T-cell (primary cell): ENCODE results near the gene NAPG. TPM values are rescaled to one million over a fixed set of nuclear protein-coding genes. Genes with fewer than 3 reads are reported as not detected.

Source experiments
- ATAC-seq, 4 experiments: fragments of 200-7000 bp in 3 of 4; fragments of 150-1000 bp in 1 of 4; cut with Tn5 transposase; replicated peaks in 1 of 4; 1 replicate in 3 of 4; 2 replicates in 1 of 4; pipeline ENCODE4 v1.10.0; 2021; ENCODE audit warnings: moderate library complexity in 3 of 4, mild to moderate bottlenecking in 2 of 4, moderate number of reproducible peaks in 1 of 4
- CTCF ChIA-PET, 2 donors: fragments of 300-600 bp; sonication (Branson Sonifier 250); formaldehyde crosslinking; loops; one replicate each; lab custom pipeline; 2022; ENCODE audit warnings: antibody characterized with exemption in 2 of 2; lab: Charles Lee
- POLR2A ChIA-PET, 2 donors: fragments of 300-600 bp; sonication (Branson Sonifier 250); formaldehyde crosslinking; loops; one replicate each; lab custom pipeline; 2022; ENCODE audit warnings: antibody characterized with exemption in 2 of 2; lab: Charles Lee
- DNase-seq, 35 experiments: peaks; one replicate each; pipeline versions ENCODE4 v3.0.0 to v3.0.0-alpha.2; 2013 to 2023
- H3K27ac ChIP-seq: one replicate; pipeline ENCODE4 v1.5.1; 2013; ENCODE audit warnings: low read length
- H3K27me3 ChIP-seq, 2 experiments: replicated peaks in 1 of 2; 1 replicate in 1 of 2; 2 replicates in 1 of 2; pipeline versions ENCODE4 v1.6.1 to v1.7.0; 2013; ENCODE audit warnings: low read length in 1 of 2, mixed read lengths in 1 of 2; ENCODE audit not compliant: control insufficient read depth in 2 of 2, insufficient read depth in 2 of 2; ENCODE audit errors: extremely low read depth in 1 of 2
- H3K36me3 ChIP-seq, 2 donors: 1 replicate in 1 of 2; 2 replicates in 1 of 2; pipeline versions ENCODE4 v1.6.1 to v1.7.0; 2013; ENCODE audit warnings: low read length in 1 of 2; ENCODE audit not compliant: control insufficient read depth in 2 of 2, insufficient read depth in 1 of 2; ENCODE audit errors: extremely low read depth in 1 of 2
- H3K4me1 ChIP-seq, 2 experiments: 1 replicate in 1 of 2; 2 replicates in 1 of 2; pipeline versions ENCODE4 v1.6.1 to v1.7.0; 2013; ENCODE audit warnings: low read length in 2 of 2, mixed read lengths in 1 of 2; ENCODE audit not compliant: insufficient read depth in 2 of 2, control insufficient read depth in 1 of 2; ENCODE audit errors: extremely low read depth in 1 of 2
- H3K4me3 ChIP-seq, 2 donors: 1 replicate in 1 of 2; 2 replicates in 1 of 2; pipeline versions ENCODE4 v1.5.1 to v1.7.0; 2013; ENCODE audit warnings: mild to moderate bottlenecking in 2 of 2, low read length in 1 of 2, moderate library complexity in 1 of 2; ENCODE audit not compliant: control insufficient read depth in 1 of 2; ENCODE audit errors: extremely low read depth in 1 of 2
- H3K9me3 ChIP-seq: 2 replicates; pipeline ENCODE4 v1.7.0; 2013
- H3K27ac Mint-ChIP-seq, 2 donors: one replicate each; pipeline ENCODE4 v1.8.0; 2020 to 2021; ENCODE audit warnings: mild to moderate bottlenecking in 2 of 2, mixed read lengths in 2 of 2
- H3K27me3 Mint-ChIP-seq, 2 donors: one replicate each; pipeline ENCODE4 v1.8.0; 2021 to 2022; ENCODE audit warnings: mixed read lengths in 2 of 2
- H3K36me3 Mint-ChIP-seq: one replicate; pipeline ENCODE4 v1.8.0; 2021; ENCODE audit warnings: mixed read lengths
- H3K4me1 Mint-ChIP-seq, 3 donors: one replicate each; pipeline ENCODE4 v1.8.0; 2020 to 2022; ENCODE audit warnings: mixed read lengths in 3 of 3, mild to moderate bottlenecking in 1 of 3
- H3K4me3 Mint-ChIP-seq, 3 donors: one replicate each; pipeline ENCODE4 v1.8.0; 2020 to 2022; ENCODE audit warnings: mild to moderate bottlenecking in 3 of 3, mixed read lengths in 3 of 3, moderate library complexity in 3 of 3
- H3K9me3 Mint-ChIP-seq, 3 donors: one replicate each; pipeline ENCODE4 v1.8.0; 2020 to 2022; ENCODE audit warnings: mixed read lengths in 3 of 3
- WGBS: methylation state at CpG from one replicate; pipeline ENCODE4 v1.1.5; 2013; ENCODE audit warnings: missing lambda C conversion rate; ENCODE audit not compliant: insufficient coverage; 5-methylcytosine and 5-hydroxymethylcytosine counted together
- total RNA-seq, 35 experiments: library from RNA in 6 of 35; stranded (reverse) in 6 of 35; fragments of 120-200 nt in 1 of 35; gene quantifications; one replicate each; pipeline versions ENCODE4 v1.2.1 to v1.2.4 and lab custom pipeline; 2013 to 2026

NAPG gene
- total RNA-seq, 5 donors from 2014 or later (not counting 1 experiment from before 2014, with no cell fraction given), result 22.6 to 33.4 (median 28.0) TPM

- Mint-ChIP-seq H3K4me1 (peaks cover 9 to 13% (median 10%) of the 10 kb centered on the region in 3 donors), H3K27me3 (no peaks in the 10 kb centered on the region), H3K4me3 (peak overlapping the region; percentile 3 to 66 (median 53)), H3K9me3 (no peaks in the 10 kb centered on the region), H3K27ac (peak overlapping the region; percentile 23 to 66), H3K36me3 (peaks cover 18% of the 10 kb centered on the region)
- WGBS, result 62% methylated on average over 13 of the region's 17 CpGs
- H3K9me3 ChIP-seq, result no peaks in the 10 kb centered on the region
- CTCF ChIA-PET, result interaction anchor here (0.8 to 1.6 kb wide), 10 partner anchors 8 to 993 kb away, joined by 3 to 6 read pairs (median 3); no protein-coding TSS in a partner anchor
- H3K27me3 ChIP-seq, result no peaks in the 10 kb centered on the region
- H3K4me3 ChIP-seq, result peak overlapping the region; percentile 2 to 49
- DNase-seq (peak in 3 of 35 experiments; percentile 3 to 9 (median 8)), ATAC-seq (peak in 3 of 4 experiments; percentile 33 to 62 (median 34))
- POLR2A ChIA-PET, result no interaction called here
- H3K36me3 ChIP-seq, result peaks cover under 1 to 26% of the 10 kb centered on the region in 2 donors
- H3K27ac ChIP-seq, result no peak overlapping the region
- H3K4me1 ChIP-seq, result peaks cover 0 to 8% of the 10 kb centered on the region in 2 experiments
These were observed 34.0 kb downstream of the NAPG start for GRCh38 chr18:10559553-10560451.

GRCh38 chr18:10560452-10561045 is 34.7 kb downstream of the NAPG start:
- no peaks in the 10 kb centered on the region for H3K27me3 ChIP-seq
- no peaks in the 10 kb centered on the region for H3K9me3 ChIP-seq
- peak; percentile 39 to 67 (median 55) for ATAC-seq
- H3K27me3 Mint-ChIP-seq, result no peaks in the 10 kb centered on the region
- H3K4me1 Mint-ChIP-seq, result peaks cover 9 to 13% (median 10%) of the 10 kb centered on the region in 3 donors
- CTCF ChIA-PET, result interaction anchor here (0.8 to 1.6 kb wide), 8 partner anchors 9 to 993 kb away, joined by 3 to 6 read pairs (median 3); no protein-coding TSS in a partner anchor
- no peaks in the 10 kb centered on the region for H3K9me3 Mint-ChIP-seq
- 33% methylated on average over 8 of the region's 17 CpGs for WGBS
- peak overlapping the region in 1 of 3 donors; percentile 66 for H3K4me3 Mint-ChIP-seq
- peak overlapping the region; percentile 2 to 49 for H3K4me3 ChIP-seq
- H3K36me3 Mint-ChIP-seq, result peaks cover 13% of the 10 kb centered on the region
- H3K36me3 ChIP-seq, result peaks cover 0 to 19% of the 10 kb centered on the region in 2 donors
- H3K4me1 ChIP-seq, result peaks cover 0 to 8% of the 10 kb centered on the region in 2 experiments
- H3K27ac Mint-ChIP-seq, result no peak overlapping the region
- H3K27ac ChIP-seq, result no peak overlapping the region
- POLR2A ChIA-PET, result no interaction called here
- DNase-seq, result peak in 31 of 35 experiments; percentile 9 to 67 (median 41)

- CTCF ChIA-PET, result interaction anchor here (0.6 kb wide), 2 partner anchors 229 to 613 kb away, joined by 3 to 5 read pairs; no protein-coding TSS in a partner anchor
These were observed 36.9 kb downstream of the NAPG start for GRCh38 chr18:10562773-10563160.

GRCh38 chr18:10563886-10564285 is 38.1 kb downstream of the NAPG start:
- DNase-seq, result no peak
- Mint-ChIP-seq H3K27me3 (no peaks in the 10 kb centered on the region), H3K9me3 (no peaks in the 10 kb centered on the region), H3K36me3 (no peaks in the 10 kb centered on the region), H3K4me3 (no peak overlapping the region), H3K27ac (no peak overlapping the region), H3K4me1 (peaks cover 7 to 13% (median 9%) of the 10 kb centered on the region in 3 donors)
- H3K4me1 ChIP-seq, result peaks cover 0 to 8% of the 10 kb centered on the region in 2 experiments
- H3K36me3 ChIP-seq, result peaks cover 0 to under 1% of the 10 kb centered on the region in 2 donors
- H3K27ac ChIP-seq, result no peak overlapping the region
- POLR2A ChIA-PET, result no interaction called here
- H3K4me3 ChIP-seq, result no peak overlapping the region
- H3K9me3 ChIP-seq, result no peaks in the 10 kb centered on the region
- no peak for ATAC-seq
- CTCF ChIA-PET, result no interaction called here
- no peaks in the 10 kb centered on the region for H3K27me3 ChIP-seq
- 96% methylated on average over 9 of the region's 9 CpGs for WGBS

More at GRCh38 chr18:10562773-10563160, 36.9 kb downstream of the NAPG start:
- no CpG with 5 or more reads among the region's 5 CpGs for WGBS
- Mint-ChIP-seq H3K36me3 (peaks cover 3% of the 10 kb centered on the region), H3K4me1 (peaks cover 9 to 13% (median 10%) of the 10 kb centered on the region in 3 donors), H3K4me3 (no peak overlapping the region), H3K27ac (no peak overlapping the region), H3K27me3 (no peaks in the 10 kb centered on the region), H3K9me3 (no peaks in the 10 kb centered on the region)
- no peaks in the 10 kb centered on the region for H3K27me3 ChIP-seq
- DNase-seq, result no peak
- H3K4me3 ChIP-seq, result no peak overlapping the region
- no peak overlapping the region for H3K27ac ChIP-seq
- H3K36me3 ChIP-seq, result peaks cover 0 to 3% of the 10 kb centered on the region in 2 donors
- H3K4me1 ChIP-seq, result peaks cover 0 to 8% of the 10 kb centered on the region in 2 experiments
- ATAC-seq, result no peak
- POLR2A ChIA-PET, result no interaction called here
- no peaks in the 10 kb centered on the region for H3K9me3 ChIP-seq

- Histone ChIP-seq H3K4me1 (peaks cover 0 to 2% of the 10 kb centered on the region in 2 experiments), H3K4me3 (no peak overlapping the region), H3K9me3 (no peaks in the 10 kb centered on the region), H3K27ac (no peak overlapping the region), H3K36me3 (no peaks in the 10 kb centered on the region), H3K27me3 (no peaks in the 10 kb centered on the region)
- ChIA-PET CTCF (no interaction called here), POLR2A (no interaction called here)
- Mint-ChIP-seq H3K36me3 (peaks cover 4% of the 10 kb centered on the region), H3K4me3 (no peak overlapping the region), H3K27ac (no peak overlapping the region), H3K9me3 (peaks cover 0 to 6% (median 0%) of the 10 kb centered on the region in 3 donors), H3K27me3 (no peaks in the 10 kb centered on the region), H3K4me1 (peaks cover 3 to 8% (median 4%) of the 10 kb centered on the region in 3 donors)
- ATAC-seq (no peak), DNase-seq (no peak)
- 90% methylated on average over 7 of the region's 10 CpGs for WGBS
These were observed 39.3 kb downstream of the NAPG start for GRCh38 chr18:10564975-10565773.
